Measurements from ENCODE around the gene GBA3.

The GBA3 gene

GRCh38 chr4:22653752-22654151, 39.0 kb upstream of the GBA3 start:
- H3K9ac ChIP-seq: no peak overlapping the region
- H3K79me2 ChIP-seq: no peaks in the 10 kb centered on the region
- no peak overlapping the region for H2AFZ ChIP-seq
- H3K4me3 ChIP-seq (ENCODE audit: low read depth, low read length): no peak overlapping the region
- H3K4me1 ChIP-seq: no peaks in the 10 kb centered on the region
- no peak for TF ChIP-seq CTCF (IDR thresholded peaks at IDR 0.05)
- H3K4me2 ChIP-seq (ENCODE audit: low read length): no peak overlapping the region
- no peaks in the 10 kb centered on the region for H3K27me3 ChIP-seq (ENCODE audit: control insufficient read depth, insufficient read depth, low read length)
- H3K36me3 ChIP-seq (ENCODE audit: control insufficient read depth, insufficient read depth, low read length): no peaks in the 10 kb centered on the region
- H3K9me3 ChIP-seq (ENCODE audit: control insufficient read depth, low read length): no peaks in the 10 kb centered on the region
- no peak overlapping the region for H3K27ac ChIP-seq

- Histone ChIP-seq H3K9ac (no peak overlapping the region), H3K27ac (no peak overlapping the region), H3K4me1 (no peaks in the 10 kb centered on the region), H3K36me3 (ENCODE audit: control insufficient read depth, insufficient read depth, low read length) (no peaks in the 10 kb centered on the region), H3K4me3 (ENCODE audit: low read depth, low read length) (no peak overlapping the region), H3K4me2 (ENCODE audit: low read length) (no peak overlapping the region), H3K9me3 (ENCODE audit: control insufficient read depth, low read length) (no peaks in the 10 kb centered on the region), H3K79me2 (no peaks in the 10 kb centered on the region), H2AFZ (no peak overlapping the region), H3K27me3 (ENCODE audit: control insufficient read depth, insufficient read depth, low read length) (no peaks in the 10 kb centered on the region)
- no peak for TF ChIP-seq CTCF (IDR thresholded peaks at IDR 0.05)
Observed at GRCh38 chr4:22661443-22661842, 31.3 kb upstream of the GBA3 start.

- Histone ChIP-seq H3K27ac (no peak overlapping the region), H3K4me2 (ENCODE audit: low read length) (no peak overlapping the region), H2AFZ (no peak overlapping the region), H3K4me3 (ENCODE audit: low read depth, low read length) (no peak overlapping the region), H3K4me1 (no peaks in the 10 kb centered on the region), H3K36me3 (ENCODE audit: control insufficient read depth, insufficient read depth, low read length) (no peaks in the 10 kb centered on the region), H3K9ac (no peak overlapping the region), H3K79me2 (no peaks in the 10 kb centered on the region), H3K27me3 (ENCODE audit: control insufficient read depth, insufficient read depth, low read length) (no peaks in the 10 kb centered on the region), H3K9me3 (ENCODE audit: control insufficient read depth, low read length) (no peaks in the 10 kb centered on the region)
- no peak for TF ChIP-seq CTCF (IDR thresholded peaks at IDR 0.05)
Observed at GRCh38 chr4:22667332-22667940, 25.3 kb upstream of the GBA3 start.

GRCh38 chr4:22668301-22668700, 24.4 kb upstream of the GBA3 start:
- no peak overlapping the region for H3K27ac ChIP-seq
- H3K27me3 ChIP-seq (ENCODE audit: control insufficient read depth, insufficient read depth, low read length): no peaks in the 10 kb centered on the region
- no peak overlapping the region for H3K9ac ChIP-seq
- no peak overlapping the region for H2AFZ ChIP-seq
- H3K4me1 ChIP-seq: no peaks in the 10 kb centered on the region
- H3K4me2 ChIP-seq (ENCODE audit: low read length): no peak overlapping the region
- H3K4me3 ChIP-seq (ENCODE audit: low read depth, low read length): no peak overlapping the region
- H3K36me3 ChIP-seq (ENCODE audit: control insufficient read depth, insufficient read depth, low read length): no peaks in the 10 kb centered on the region
- TF ChIP-seq CTCF (IDR thresholded peaks at IDR 0.05): no peak
- no peaks in the 10 kb centered on the region for H3K79me2 ChIP-seq
- no peaks in the 10 kb centered on the region for H3K9me3 ChIP-seq (ENCODE audit: control insufficient read depth, low read length)

GRCh38 chr4:22668702-22669101, 24.0 kb upstream of the GBA3 start:
- H3K4me2 ChIP-seq (ENCODE audit: low read length): no peak overlapping the region
- H3K9ac ChIP-seq: no peak overlapping the region
- H3K4me3 ChIP-seq (ENCODE audit: low read depth, low read length): no peak overlapping the region
- H3K9me3 ChIP-seq (ENCODE audit: control insufficient read depth, low read length): no peaks in the 10 kb centered on the region
- no peak for TF ChIP-seq CTCF (IDR thresholded peaks at IDR 0.05)
- no peak overlapping the region for H3K27ac ChIP-seq
- no peaks in the 10 kb centered on the region for H3K79me2 ChIP-seq
- no peaks in the 10 kb centered on the region for H3K27me3 ChIP-seq (ENCODE audit: control insufficient read depth, insufficient read depth, low read length)
- H3K36me3 ChIP-seq (ENCODE audit: control insufficient read depth, insufficient read depth, low read length): no peaks in the 10 kb centered on the region
- H3K4me1 ChIP-seq: no peaks in the 10 kb centered on the region
- no peak overlapping the region for H2AFZ ChIP-seq

Data from parathyroid adenoma (tissue), 2 donors.